ENCODE measurements around the gene ZNF536.

GRCh38 chr19:30455881-30456280 lies 83.7 kb downstream of the ZNF536 start:
- TF ChIP-seq CTCF (IDR thresholded peaks at IDR 0.05; ENCODE audit: insufficient read depth, low read length) (no peak), GABPA (IDR thresholded peaks at IDR 0.05; ENCODE audit: low read depth) (no peak), POLR2AphosphoS5 (IDR thresholded peaks at IDR 0.05; ENCODE audit: low read depth) (no peak), SPI1 (IDR thresholded peaks at IDR 0.05; ENCODE audit: borderline replicate concordance, low read depth) (no peak)

Measured in HL-60 (cell line).